B cell (primary cell): ENCODE data around the gene MVB12B.

ENCODE experiments used
- CTCF ChIP-seq: fragments of 200-600 bp; IDR thresholded peaks from one replicate; pipeline ENCODE4 v1.8.0; 2022; ENCODE audit warnings: antibody characterized with exemption, mild to moderate bottlenecking
- EZH2 ChIP-seq: IDR thresholded peaks from 2 replicates; pipeline ENCODE4 v1.6.1; 2012; ENCODE audit warnings: borderline replicate concordance, low read depth, mild to moderate bottlenecking, moderate library complexity, low read length; ENCODE audit not compliant: insufficient read depth, poor library complexity, severe bottlenecking

- no peak for TF ChIP-seq CTCF
- TF ChIP-seq EZH2 = no peak
Measured at GRCh38 chr9:126482361-126483044, 155.9 kb downstream of the MVB12B start.
